Left lung (tissue), 10 donors: ENCODE data around the gene HSD11B1. TPM values are rescaled to one million over a fixed set of nuclear protein-coding genes. Genes with fewer than 3 reads are reported as not detected.

Experiments
- ATAC-seq: fragments of 200-7000 bp; cut with Tn5 transposase; one replicate; pipeline ENCODE4 v1.9.1; 2020; ENCODE audit warnings: moderate library complexity
- DNase-seq, 4 donors: peaks; one replicate each; pipeline ENCODE4 v3.0.0-alpha.2; 2013 to 2020
- H3K27ac ChIP-seq, 2 donors: fragments of 200-600 bp; sonication (generic) in 1 of 2; one replicate each; pipeline versions ENCODE4 v1.5.0 to v1.8.0; 2020 to 2021
- H3K27me3 ChIP-seq, 2 donors: fragments of 200-600 bp; sonication (generic) in 1 of 2; one replicate each; pipeline versions ENCODE4 v1.5.0 to v1.8.0; 2020 to 2021
- H3K36me3 ChIP-seq, 2 donors: fragments of 200-600 bp; sonication (generic) in 1 of 2; one replicate each; pipeline versions ENCODE4 v1.5.0 to v1.8.0; 2020 to 2021
- H3K4me1 ChIP-seq, 2 donors: fragments of 200-600 bp; one replicate each; pipeline ENCODE4 v1.8.0; 2021
- H3K4me3 ChIP-seq, 2 donors: fragments of 200-600 bp; sonication (generic) in 1 of 2; one replicate each; pipeline versions ENCODE4 v1.5.0 to v1.8.0; 2020 to 2021; ENCODE audit warnings: mild to moderate bottlenecking in 1 of 2
- H3K9me3 ChIP-seq, 2 donors: fragments of 200-600 bp; sonication (generic) in 1 of 2; one replicate each; pipeline versions ENCODE4 v1.5.0 to v1.8.0; 2020 to 2021
- intact Hi-C, 2 donors: fragments of 100-400 bp; cut with DNase I; formaldehyde crosslinking; loops; one replicate each; pipeline versions ENCODE4 v1.11.2 to v1.14.2; 2022
- polyA plus RNA-seq, 6 donors: library from polyadenylated mRNA; unstranded; fragments of 120-200 nt; gene quantifications; one replicate each; pipeline ENCODE4 v1.2.1, GENCODE V29; 2013; ENCODE audit not compliant: insufficient read length in 6 of 6
- total RNA-seq, 2 donors: library from RNA; stranded (reverse); fragmentation: NEBNext Ultra II Directional; extraction: Animal tissue kit (Norgen Biotek cat#: 25700); gene quantifications; one replicate each; pipeline ENCODE4 v1.2.1, GENCODE V29; 2021
- TF ChIP-seq, protein P1 (sequence below), 2 donors: fragments of 200-600 bp; sonication (generic) in 1 of 2; IDR thresholded peaks; one replicate each; pipeline versions ENCODE4 v1.5.0 to v1.8.0; 2021; ENCODE audit warnings: antibody characterized with exemption in 2 of 2
- donor health status: DM: no; HTN: yes; CAD: no.
- donor health status: DM: no; HTN: no; CAD: no.

HSD11B1 gene
- total and polyA plus RNA-seq, 8 donors, result 5.1 to 30.7 (median 7.0) TPM

DNA sequence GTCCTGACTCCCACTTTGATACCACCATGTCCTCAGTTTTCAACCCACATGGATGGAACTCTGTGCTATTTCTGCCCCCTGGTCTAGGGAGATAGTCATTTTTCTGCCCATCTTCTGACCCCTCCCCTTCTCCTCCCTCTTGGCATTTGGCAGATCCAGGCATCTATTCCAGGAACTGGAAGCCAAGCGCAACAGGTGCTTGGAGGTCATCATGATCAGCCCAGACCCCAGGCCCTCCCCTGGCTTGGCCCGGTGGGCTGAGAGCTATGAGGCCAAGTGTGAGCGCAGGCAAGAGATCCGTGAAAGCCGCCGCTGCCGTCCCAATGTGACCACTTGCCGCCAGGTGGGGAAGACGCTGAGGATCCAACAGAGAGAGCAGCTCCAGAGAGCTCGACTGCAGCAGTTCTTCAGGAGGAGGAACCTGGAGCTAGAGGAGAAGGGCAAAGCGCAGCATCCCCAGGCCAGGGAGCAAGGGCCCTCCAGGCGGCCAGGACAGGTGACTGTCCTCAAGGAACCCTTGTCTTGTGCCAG is 55.2 kb downstream of the HSD11B1 start:
- Histone ChIP-seq H3K27me3 (no peaks in the 10 kb centered on the region), H3K36me3 (peaks cover 0 to 29% of the 10 kb centered on the region in 2 donors), H3K27ac (no peak overlapping the region), H3K4me3 (no peak overlapping the region), H3K4me1 (peaks cover 0 to 44% of the 10 kb centered on the region in 2 donors), H3K9me3 (no peaks in the 10 kb centered on the region)
- intact Hi-C loops, result no loop called here
- DNase-seq (peak in 1 of 4 donors; percentile 59), ATAC-seq (no peak)
- TF ChIP-seq, protein P1, sequence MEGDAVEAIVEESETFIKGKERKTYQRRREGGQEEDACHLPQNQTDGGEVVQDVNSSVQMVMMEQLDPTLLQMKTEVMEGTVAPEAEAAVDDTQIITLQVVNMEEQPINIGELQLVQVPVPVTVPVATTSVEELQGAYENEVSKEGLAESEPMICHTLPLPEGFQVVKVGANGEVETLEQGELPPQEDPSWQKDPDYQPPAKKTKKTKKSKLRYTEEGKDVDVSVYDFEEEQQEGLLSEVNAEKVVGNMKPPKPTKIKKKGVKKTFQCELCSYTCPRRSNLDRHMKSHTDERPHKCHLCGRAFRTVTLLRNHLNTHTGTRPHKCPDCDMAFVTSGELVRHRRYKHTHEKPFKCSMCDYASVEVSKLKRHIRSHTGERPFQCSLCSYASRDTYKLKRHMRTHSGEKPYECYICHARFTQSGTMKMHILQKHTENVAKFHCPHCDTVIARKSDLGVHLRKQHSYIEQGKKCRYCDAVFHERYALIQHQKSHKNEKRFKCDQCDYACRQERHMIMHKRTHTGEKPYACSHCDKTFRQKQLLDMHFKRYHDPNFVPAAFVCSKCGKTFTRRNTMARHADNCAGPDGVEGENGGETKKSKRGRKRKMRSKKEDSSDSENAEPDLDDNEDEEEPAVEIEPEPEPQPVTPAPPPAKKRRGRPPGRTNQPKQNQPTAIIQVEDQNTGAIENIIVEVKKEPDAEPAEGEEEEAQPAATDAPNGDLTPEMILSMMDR (IDR thresholded peaks at IDR 0.05), result no peak

DNA sequence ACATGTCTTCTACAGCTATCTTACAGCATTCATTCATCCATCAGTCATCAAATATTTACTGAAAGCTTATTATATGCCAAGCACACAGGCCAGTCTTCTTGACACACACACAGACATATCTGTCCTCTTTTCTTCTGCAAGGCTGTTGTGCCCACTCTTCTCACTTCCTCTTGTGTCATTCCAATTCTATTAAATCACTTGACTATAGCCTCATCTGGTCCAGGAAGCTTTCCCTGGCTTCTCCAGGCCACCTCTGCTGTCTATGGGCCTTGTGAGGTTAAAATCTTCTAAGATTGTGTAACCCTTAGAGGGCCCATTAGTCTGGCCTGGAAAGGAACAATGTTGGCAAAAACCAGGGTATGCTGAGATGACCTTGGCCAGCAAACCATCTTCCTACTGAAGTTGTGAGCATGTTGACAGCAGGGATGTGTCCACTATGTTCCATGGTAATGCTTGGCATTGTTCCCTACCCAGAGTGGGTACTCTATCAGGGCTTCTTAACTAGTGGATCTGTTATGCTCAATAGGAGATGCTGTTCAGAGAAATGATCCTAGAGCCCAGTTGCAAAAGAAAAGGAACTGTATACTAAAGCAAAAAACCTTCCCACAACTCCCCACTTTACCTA is 56.5 kb downstream of the HSD11B1 start:
- TF ChIP-seq, protein P1 (IDR thresholded peaks at IDR 0.05), result no peak
- Histone ChIP-seq H3K27me3 (no peaks in the 10 kb centered on the region), H3K9me3 (no peaks in the 10 kb centered on the region), H3K27ac (no peak overlapping the region), H3K4me1 (peaks cover 0 to 40% of the 10 kb centered on the region in 2 donors), H3K4me3 (no peak overlapping the region), H3K36me3 (peaks cover 0 to 29% of the 10 kb centered on the region in 2 donors)
- intact Hi-C loops, result no loop called here
- DNase-seq, result no peak
- no peak for ATAC-seq

DNA sequence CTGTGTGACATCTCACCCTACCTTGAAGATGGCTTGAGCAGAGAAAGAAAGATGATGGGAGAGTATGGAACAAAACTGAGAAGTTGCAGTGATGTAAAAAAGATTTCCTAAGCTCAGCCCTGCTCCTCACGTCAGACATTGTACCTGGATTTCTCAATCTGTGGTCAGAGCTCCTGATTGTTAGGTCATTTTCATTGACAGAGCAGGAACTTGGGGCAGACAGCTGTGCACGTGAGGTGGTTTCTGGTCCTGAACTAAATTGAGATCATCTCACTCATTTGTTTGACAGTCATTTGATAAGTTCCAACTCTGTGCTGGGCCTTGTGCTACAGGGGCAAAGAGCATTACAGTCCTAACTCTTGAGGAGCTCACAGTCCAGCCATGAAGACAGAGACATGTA is 61.4 kb downstream of the HSD11B1 start:
- TF ChIP-seq, protein P1 (IDR thresholded peaks at IDR 0.05), result no peak
- Histone ChIP-seq H3K27ac (peak overlapping the region in 1 of 2 donors; percentile 76), H3K4me1 (peaks cover 8 to 53% of the 10 kb centered on the region in 2 donors), H3K4me3 (no peak overlapping the region), H3K9me3 (no peaks in the 10 kb centered on the region), H3K36me3 (peaks cover 0 to 21% of the 10 kb centered on the region in 2 donors), H3K27me3 (no peaks in the 10 kb centered on the region)
- ATAC-seq (no peak), DNase-seq (no peak)
- intact Hi-C loops, result no loop called here

DNA sequence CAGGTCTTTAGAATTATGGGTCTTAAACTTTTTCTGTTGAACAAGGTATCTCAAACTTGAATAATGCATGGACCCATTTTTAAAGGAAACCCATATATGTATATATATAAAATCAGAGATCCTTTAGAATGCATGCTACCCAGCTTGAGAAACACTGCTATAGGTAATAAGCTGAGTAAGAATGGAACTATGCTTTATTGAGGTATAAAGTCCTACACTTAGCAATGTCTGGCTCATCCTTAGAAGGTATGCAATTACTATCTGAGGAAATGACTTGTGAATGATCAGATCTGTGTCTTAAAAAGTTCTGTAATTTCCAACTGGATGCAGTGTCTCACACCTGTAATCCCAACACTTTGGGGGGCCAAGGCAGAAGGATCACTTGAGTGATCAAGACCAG is 62.5 kb downstream of the HSD11B1 start:
- ATAC-seq (no peak), DNase-seq (no peak)
- intact Hi-C loops, result no loop called here
- Histone ChIP-seq H3K4me1 (peaks cover 8 to 53% of the 10 kb centered on the region in 2 donors), H3K4me3 (no peak overlapping the region), H3K36me3 (peaks cover 0 to 15% of the 10 kb centered on the region in 2 donors), H3K27ac (peak overlapping the region in 1 of 2 donors; percentile 87), H3K27me3 (no peaks in the 10 kb centered on the region), H3K9me3 (no peaks in the 10 kb centered on the region)
- TF ChIP-seq, protein P1 (IDR thresholded peaks at IDR 0.05), result no peak

DNA sequence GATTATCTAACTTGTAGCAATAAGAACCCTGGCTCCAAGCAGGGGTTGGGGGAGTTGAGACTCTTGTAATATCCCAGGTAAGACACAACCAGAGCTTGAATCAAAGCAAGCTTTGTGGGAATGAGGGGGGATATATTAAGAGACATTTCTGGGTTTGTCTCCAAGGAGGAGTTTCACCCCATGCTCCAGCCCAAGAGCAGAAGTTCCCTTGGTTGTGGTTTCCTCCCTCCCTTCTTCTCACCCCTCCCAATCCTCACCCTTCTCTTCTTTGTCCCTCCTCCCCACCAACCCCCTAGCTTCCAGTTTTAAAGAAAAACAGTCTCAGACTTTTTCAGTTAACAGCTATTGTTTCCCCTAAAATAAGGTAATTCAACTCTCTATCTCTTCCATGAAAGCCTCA is 63.1 kb downstream of the HSD11B1 start:
- peak overlapping the region in 1 of 2 donors; percentile 87 for H3K27ac ChIP-seq
- intact Hi-C loops, result no loop called here
- peak; percentile 23 for ATAC-seq
- DNase-seq, result no peak
- H3K9me3 ChIP-seq, result no peaks in the 10 kb centered on the region
- H3K4me3 ChIP-seq, result no peak overlapping the region
- peaks cover 0 to 9% of the 10 kb centered on the region in 2 donors for H3K36me3 ChIP-seq
- TF ChIP-seq, protein P1 (IDR thresholded peaks at IDR 0.05), result no peak
- peaks cover 8 to 49% of the 10 kb centered on the region in 2 donors for H3K4me1 ChIP-seq
- no peaks in the 10 kb centered on the region for H3K27me3 ChIP-seq
